ENCODE results near the gene PLEKHS1.
"Not testable (repeated sequence)": the region's sequence is repeated elsewhere in the genome, so short reads cannot be mapped to it uniquely, and the experiment has no call there.

Gene PLEKHS1

DNA sequence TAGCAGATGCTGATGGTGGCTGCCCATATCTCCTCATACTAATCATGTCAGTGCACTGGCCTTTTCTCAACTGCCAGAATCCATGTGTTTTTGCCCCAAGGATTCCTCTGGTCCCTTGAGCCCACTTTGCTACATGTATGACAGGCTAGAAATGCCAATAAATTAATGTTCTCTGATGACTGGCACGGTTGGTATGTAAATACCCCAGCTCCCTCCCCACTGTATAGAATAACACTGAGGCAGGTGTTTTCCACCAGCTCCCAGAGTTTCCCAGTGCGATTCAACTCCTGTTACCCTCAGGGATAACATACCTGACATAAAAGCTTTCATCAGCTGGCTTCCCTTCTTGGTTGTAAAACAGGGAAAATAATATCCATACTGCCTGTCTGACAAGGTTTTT is 9.0 kb upstream of the PLEKHS1 start:
- no peak for DNase-seq (ENCODE audit: low read depth)

- DNase-seq (ENCODE audit: low read depth) = no peak
Measured at GRCh38 chr10:113743594-113743993, 7.9 kb upstream of the PLEKHS1 start.

DNA sequence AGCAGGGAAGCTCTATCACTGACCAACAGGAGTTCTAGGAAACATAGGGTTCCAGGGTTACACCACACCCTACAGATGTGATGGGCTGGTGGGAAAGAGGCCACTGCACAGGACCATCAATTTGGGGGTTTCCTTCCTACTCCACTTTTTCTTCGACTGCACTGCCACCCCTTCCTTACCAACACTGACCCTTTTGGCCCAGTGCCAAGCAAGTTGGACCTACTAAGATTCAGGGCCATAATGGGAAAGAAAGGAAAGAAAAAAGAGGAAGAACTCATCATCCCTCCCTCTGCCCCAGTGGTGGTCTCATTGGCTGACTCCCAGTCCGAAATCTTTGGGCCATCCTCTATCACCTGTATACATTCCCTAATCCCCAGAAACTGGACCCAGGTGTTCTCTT is 6.1 kb upstream of the PLEKHS1 start:
- no peak for DNase-seq (ENCODE audit: low read depth)

GRCh38 chr10:113746217-113746957 is 5.1 kb upstream of the PLEKHS1 start:
- peak; percentile 35 for DNase-seq (ENCODE audit: low read depth)

- DNase-seq (ENCODE audit: low read depth) = no peak
Measured at GRCh38 chr10:113752553-113752952, 1.1 kb downstream of the PLEKHS1 start.

DNA sequence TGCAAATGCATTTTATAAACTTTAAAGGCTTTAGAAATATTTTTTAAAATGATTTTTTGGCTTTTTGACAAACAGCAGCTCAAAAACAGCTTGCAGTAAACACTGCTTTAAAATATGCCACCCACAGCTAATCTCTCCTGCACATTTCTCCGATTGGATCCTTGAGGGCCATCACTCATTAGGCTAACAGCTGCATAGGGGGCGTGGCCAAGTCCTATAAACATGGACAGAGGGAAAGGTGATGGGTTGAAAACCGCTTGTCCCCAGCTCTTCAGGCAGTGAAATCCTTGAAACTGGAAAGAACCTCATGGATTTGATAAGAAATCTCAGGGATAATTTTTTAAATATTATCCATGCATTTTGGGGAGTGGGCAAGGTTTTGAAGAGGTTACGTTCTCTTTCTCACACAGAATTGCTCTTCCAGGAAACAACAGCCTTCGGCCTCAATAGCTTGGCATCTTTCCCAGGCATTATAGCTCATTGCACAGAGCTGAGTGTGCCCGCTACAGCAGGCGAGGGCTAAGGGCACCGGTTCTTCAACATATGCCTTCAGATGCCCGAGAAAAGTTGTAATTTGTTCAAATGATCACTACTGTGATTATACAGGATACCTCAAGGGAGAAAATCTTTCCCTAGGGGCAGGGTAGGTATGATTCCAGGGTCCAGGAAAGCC is 1.7 kb downstream of the PLEKHS1 start:
- DNase-seq (ENCODE audit: low read depth) = no peak

DNA sequence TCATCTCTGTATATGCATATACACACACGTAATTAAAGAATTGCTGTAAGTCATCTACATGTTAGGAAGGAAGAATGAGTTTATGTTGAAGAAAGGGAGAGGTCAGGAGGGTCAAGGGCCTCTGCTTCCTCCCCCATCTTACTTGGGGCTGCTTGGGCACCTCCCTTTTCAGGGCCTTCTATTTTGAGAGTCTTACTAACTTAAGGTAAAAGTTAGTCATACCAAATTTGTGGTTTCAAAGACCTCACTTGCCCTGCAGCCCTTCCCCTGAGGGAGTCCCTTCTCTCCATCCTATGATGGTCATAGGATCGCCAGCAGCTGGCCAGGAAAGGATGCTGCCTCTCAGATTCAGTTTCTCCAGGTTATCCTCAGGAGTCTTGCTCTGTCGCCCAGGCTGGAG is 2.6 kb downstream of the PLEKHS1 start:
- no peak for DNase-seq (ENCODE audit: low read depth)

DNA sequence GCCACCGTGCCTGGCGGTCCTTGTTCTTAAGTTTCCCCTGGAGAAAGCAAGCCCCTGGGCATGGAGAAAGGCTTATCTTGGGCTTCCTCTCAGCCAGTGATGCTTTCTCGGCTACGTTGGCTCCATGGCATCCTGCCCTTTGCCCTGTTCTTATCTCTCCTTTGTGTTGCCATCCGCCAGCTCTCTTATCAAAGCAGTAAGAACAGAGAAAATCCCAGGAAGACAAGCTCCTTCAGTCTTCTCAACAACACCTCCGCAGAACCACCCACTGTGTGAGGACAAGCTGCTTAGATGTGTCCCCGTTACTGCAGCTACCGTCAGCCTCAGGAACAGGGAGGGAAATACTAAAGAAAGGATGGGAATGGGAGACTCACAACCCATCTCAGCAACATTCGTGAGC is 3.3 kb downstream of the PLEKHS1 start:
- no peak for DNase-seq (ENCODE audit: low read depth)

DNA sequence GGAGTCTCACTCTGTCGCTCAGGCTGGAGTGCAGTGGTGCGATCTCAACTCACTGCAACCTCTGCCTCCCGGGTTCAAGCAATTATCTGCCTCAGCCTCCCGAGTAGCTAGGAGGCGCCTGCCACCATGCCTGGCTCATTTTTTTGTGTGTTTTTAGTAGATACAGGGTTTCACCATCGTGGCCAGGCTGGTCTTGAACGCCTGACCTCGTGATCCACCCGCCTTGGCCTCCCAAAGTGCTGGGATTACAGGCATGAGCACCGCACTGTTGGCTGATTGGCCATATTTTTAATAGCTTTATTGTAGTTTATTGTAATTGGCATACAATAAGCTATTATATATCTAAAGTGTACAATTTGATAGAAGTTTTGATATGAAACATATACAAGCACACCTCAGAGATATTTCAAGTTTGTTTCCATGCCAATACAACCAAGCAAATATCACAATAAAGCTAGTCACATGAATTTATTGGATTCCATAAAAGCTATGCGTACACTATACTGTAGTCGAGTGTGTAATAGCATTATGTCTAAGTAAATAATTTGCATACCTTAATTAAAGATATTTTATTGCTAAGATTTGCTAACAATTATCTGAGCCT is 5.6 kb downstream of the PLEKHS1 start:
- no peak for DNase-seq (ENCODE audit: low read depth)

DNA sequence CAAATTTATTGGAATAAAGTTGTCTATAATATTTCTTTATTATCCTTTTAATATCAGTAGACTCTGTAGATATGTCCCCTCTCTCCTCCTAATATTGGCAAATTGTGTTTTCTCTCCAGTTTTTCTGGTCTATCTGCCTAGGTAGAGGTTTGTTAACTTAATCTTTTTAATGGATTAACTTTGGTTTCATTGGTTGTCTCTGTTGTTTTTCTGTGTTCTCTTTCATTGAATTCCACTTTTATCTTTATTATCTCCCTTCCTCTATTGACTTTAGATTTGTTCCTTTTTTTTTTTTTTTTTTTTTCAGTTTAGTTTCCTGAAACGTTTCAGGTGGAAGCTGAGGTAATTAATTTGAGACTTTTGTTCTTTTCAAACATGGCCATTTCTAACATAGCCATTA is 10.6 kb downstream of the PLEKHS1 start:
- DNase-seq (ENCODE audit: low read depth) = no peak

DNA sequence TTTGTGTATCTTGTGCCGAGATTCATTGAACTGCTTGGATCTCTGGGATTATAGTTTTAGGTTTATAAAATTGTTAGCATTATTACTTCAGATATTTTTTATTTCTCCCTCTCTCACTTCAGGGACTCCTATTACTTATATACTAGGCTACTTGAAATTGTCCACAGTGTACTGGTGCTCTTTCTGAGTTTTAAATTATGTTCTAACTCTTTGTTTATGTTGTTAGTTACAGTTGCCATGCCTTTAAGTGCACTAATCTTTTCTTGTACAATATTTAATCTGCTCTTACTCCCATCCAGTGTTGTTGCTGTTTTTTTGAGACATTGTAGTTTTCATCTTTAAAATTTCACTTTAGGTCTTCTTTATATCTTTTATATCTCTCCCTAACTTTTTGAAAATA is 13.1 kb downstream of the PLEKHS1 start:
- no peak for DNase-seq (ENCODE audit: low read depth)

DNA sequence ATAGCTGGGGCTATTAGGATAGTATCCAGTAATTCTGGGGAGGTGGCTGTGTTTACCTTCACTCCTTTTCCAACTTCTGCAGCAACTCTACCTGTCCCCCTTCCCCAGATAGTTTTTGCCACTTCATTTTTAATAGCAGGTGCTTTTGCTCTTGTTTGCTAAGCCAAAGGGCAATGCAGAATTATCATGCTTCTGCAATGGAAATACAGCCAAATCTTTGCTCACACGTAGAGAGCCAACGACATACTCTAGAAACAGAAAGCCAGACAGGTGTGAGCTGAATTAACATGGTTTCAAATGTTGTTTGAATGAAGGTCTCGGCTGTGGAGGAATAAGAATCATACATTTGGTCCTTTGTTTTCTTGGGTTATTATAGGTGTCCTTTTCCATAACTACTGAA is 14.4 kb downstream of the PLEKHS1 start:
- DNase-seq (ENCODE audit: low read depth) = no peak

DNA sequence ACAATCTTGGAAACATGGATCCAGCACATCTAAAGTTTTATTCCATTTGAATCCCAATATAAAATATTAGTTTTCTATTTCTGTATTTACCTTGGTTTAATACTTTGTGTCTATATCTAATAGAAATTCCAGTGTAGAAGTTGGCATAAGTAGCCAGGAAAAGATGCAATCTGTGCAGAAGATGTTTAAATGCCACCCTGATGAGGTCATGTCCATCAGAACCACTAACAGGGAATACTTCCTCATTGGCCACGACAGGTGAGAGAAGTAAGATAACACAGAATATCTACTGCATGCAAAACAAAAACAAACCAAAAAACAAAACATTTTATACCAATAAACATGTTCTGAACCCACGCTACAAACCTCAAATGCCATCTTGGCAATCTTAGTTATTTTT is 15.7 kb downstream of the PLEKHS1 start:
- DNase-seq (ENCODE audit: low read depth) = no peak

GRCh38 chr10:113770346-113770745 is 18.9 kb downstream of the PLEKHS1 start:
- no peak for DNase-seq (ENCODE audit: low read depth)

DNA sequence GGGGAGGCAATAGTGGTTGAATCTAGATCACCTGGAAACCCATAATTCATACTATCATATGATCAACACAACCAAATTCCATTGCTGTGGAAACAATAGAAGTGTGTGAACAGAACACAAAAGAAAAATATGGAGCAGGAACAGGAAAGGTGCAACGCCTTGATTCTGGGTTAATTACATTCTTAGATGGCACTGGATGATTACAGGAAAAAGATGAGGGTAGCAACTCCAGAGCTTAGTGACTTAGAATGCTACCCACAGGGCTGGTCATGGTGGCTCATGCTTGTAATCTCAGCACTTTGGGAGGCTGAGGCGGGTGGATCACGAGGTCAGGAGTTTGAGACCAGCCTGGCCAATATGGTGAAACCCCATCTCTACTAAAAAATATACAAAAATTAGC is 19.6 kb downstream of the PLEKHS1 start:
- not testable (repeated sequence) for DNase-seq (ENCODE audit: low read depth)

GRCh38 chr10:113775686-113776294 is 24.3 kb downstream of the PLEKHS1 start:
- no peak for DNase-seq (ENCODE audit: low read depth)

DNA sequence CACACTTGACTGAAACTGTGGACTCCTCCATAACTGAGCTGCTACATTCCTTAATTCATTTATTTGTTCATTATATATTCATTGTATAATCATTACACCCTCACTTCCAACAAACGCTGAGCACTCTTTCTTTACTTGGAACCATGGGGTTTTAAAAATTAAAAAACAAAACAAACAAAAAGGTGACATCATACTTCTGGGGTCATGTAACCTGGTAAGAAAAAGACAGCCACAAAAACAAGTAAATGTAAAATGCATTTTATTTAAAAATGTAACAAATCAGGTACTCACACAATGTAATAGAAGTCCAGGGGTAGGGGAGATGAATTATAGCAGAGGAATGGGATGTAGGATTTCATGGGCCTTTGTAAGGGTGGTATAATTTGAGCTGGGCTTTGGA is 25.1 kb downstream of the PLEKHS1 start:
- no peak for DNase-seq (ENCODE audit: low read depth)

- no peak for DNase-seq (ENCODE audit: low read depth)
Measured at GRCh38 chr10:113780681-113781250, 29.3 kb downstream of the PLEKHS1 start.

- DNase-seq (ENCODE audit: low read depth) = no peak
Measured at GRCh38 chr10:113782367-113782766, 30.9 kb downstream of the PLEKHS1 start.

GRCh38 chr10:113782986-113783704 is 31.7 kb downstream of the PLEKHS1 start:
- no peak for DNase-seq (ENCODE audit: low read depth)

DNA sequence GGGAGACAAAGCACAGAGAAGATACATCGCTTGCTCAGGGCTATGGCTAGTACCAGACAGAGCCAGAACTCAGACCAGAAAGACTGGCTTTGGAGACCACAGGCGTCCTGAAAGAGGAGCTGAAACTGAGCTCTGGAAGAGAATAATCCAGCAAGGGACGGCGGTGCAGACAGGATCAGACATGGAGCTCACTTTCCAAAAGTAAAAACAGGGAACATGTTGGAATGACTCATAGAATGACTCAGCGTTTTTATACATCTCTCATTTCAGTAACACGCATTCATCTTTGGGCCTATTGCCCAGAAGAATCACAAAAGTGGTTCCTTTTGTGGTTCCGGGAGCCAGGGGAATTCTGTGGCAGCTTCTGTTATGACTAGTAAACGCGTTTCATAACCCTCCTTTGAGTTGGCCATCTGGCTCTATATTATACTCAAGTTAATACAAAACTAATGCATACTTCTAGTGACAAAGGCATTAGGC is 37.2 kb downstream of the PLEKHS1 start:
- DNase-seq (ENCODE audit: low read depth) = peak; percentile 95

GRCh38 chr10:113791691-113792090 is 40.2 kb downstream of the PLEKHS1 start:
- DNase-seq (ENCODE audit: low read depth) = no peak
